Neural progenitor cell (in vitro differentiated cells): ENCODE data around the gene PHACTR4.

Source experiments
- EZH2phosphoT487 ChIP-seq: fragments of 200-600 bp; sonication (generic); IDR thresholded peaks from 2 replicates; pipeline ENCODE4 v1.6.1; 2017; ENCODE audit warnings: antibody characterized with exemption
- TF ChIP-seq, protein P1 (sequence below): fragments of 200-600 bp; sonication (generic); IDR thresholded peaks from 2 replicates; pipeline ENCODE4 v1.5.1; 2017; ENCODE audit warnings: antibody characterized with exemption, mild to moderate bottlenecking

GRCh38 chr1:28341591-28341990 is 27.9 kb upstream of the PHACTR4 start:
- no peak for TF ChIP-seq EZH2phosphoT487
- TF ChIP-seq, protein P1, sequence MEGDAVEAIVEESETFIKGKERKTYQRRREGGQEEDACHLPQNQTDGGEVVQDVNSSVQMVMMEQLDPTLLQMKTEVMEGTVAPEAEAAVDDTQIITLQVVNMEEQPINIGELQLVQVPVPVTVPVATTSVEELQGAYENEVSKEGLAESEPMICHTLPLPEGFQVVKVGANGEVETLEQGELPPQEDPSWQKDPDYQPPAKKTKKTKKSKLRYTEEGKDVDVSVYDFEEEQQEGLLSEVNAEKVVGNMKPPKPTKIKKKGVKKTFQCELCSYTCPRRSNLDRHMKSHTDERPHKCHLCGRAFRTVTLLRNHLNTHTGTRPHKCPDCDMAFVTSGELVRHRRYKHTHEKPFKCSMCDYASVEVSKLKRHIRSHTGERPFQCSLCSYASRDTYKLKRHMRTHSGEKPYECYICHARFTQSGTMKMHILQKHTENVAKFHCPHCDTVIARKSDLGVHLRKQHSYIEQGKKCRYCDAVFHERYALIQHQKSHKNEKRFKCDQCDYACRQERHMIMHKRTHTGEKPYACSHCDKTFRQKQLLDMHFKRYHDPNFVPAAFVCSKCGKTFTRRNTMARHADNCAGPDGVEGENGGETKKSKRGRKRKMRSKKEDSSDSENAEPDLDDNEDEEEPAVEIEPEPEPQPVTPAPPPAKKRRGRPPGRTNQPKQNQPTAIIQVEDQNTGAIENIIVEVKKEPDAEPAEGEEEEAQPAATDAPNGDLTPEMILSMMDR, result no peak
